Esophagus muscularis mucosa (tissue), 4 donors: ENCODE data around the gene CDR2. TPM values are rescaled to one million over a fixed set of nuclear protein-coding genes. Genes with fewer than 3 reads are reported as not detected.

ENCODE experiments used
- DNase-seq: peaks from one replicate; pipeline ENCODE4 v3.0.0-alpha.2; 2017; ENCODE audit errors: extremely low spot score
- H3K27ac ChIP-seq, 4 donors: fragments of 200-600 bp; sonication (generic); replicated peaks in 1 of 4; 1 replicate in 3 of 4; 2 replicates in 1 of 4; pipeline ENCODE4 v1.5.1; 2016 to 2019; ENCODE audit warnings: mild to moderate bottlenecking in 1 of 4
- H3K27me3 ChIP-seq, 4 donors: fragments of 200-600 bp; sonication (generic); one replicate each; pipeline versions ENCODE4 v1.5.1 to v1.6.0; 2016 to 2019
- H3K36me3 ChIP-seq, 4 donors: fragments of 200-600 bp; sonication (generic); one replicate each; pipeline ENCODE4 v1.5.1; 2016 to 2019
- H3K4me1 ChIP-seq, 4 donors: fragments of 200-600 bp; sonication (generic); one replicate each; pipeline ENCODE4 v1.5.1; 2016 to 2019
- H3K4me3 ChIP-seq, 4 donors: fragments of 200-600 bp; sonication (generic); 1 replicate in 2 of 4; 2 replicates in 2 of 4; pipeline ENCODE4 v1.5.1; 2016 to 2019; ENCODE audit warnings: mild to moderate bottlenecking in 4 of 4, moderate library complexity in 1 of 4
- H3K9me3 ChIP-seq, 4 donors: fragments of 200-600 bp; sonication (generic); 1 replicate in 3 of 4; 2 replicates in 1 of 4; pipeline ENCODE4 v1.5.1; 2016 to 2019
- EP300 ChIP-seq: sonication (generic); formaldehyde crosslinking; IDR thresholded peaks from one replicate; pipeline ENCODE4 v1.6.1; 2017; ENCODE audit warnings: antibody characterized with exemption
- POLR2A ChIP-seq: fragments of 450-650 bp; IDR thresholded peaks from one replicate; pipeline ENCODE4 v1.6.1; 2017; ENCODE audit warnings: antibody characterized with exemption, moderate library complexity, mild to moderate bottlenecking, low read depth
- POLR2AphosphoS5 ChIP-seq, 2 donors: sonication (generic); formaldehyde crosslinking; IDR thresholded peaks; one replicate each; pipeline ENCODE4 v1.6.1; 2017; ENCODE audit warnings: antibody characterized with exemption in 2 of 2
- WGBS: methylation state at CpG from one replicate; pipeline ENCODE4 v1.1.5; 2018; 5-methylcytosine and 5-hydroxymethylcytosine counted together
- intact Hi-C: fragments of 100-400 bp; cut with DNase I; formaldehyde crosslinking; loops from one replicate; pipeline ENCODE4 v1.15.1; 2023
- total RNA-seq, 4 donors: library from RNA; depleted of rRNA; stranded (reverse); fragments of >200 nt; gene quantifications; one replicate each; pipeline versions ENCODE4 v1.1.0 to v1.2.1, GENCODE V29; 2016
- TF ChIP-seq, protein P1 (sequence below), 3 experiments: fragments of 200-600 bp in 2 of 3; fragments of 450-650 bp in 1 of 3; sonication (generic) in 2 of 3; IDR thresholded peaks; one replicate each; pipeline ENCODE4 v1.5.1; 2017 to 2019; ENCODE audit warnings: antibody characterized with exemption in 3 of 3, mild to moderate bottlenecking in 2 of 3, moderate library complexity in 1 of 3

The CDR2 gene
- total RNA-seq, 4 donors from 2014 or later = 37.0 to 54.0 (median 39.5) TPM

- Histone ChIP-seq H3K27me3 (no peaks in the 10 kb centered on the region), H3K9me3 (no peaks in the 10 kb centered on the region), H3K27ac (peak overlapping the region; percentile 0 to 64 (median 44)), H3K4me3 (no peak overlapping the region), H3K4me1 (peaks cover 0 to 22% (median 16%) of the 10 kb centered on the region in 4 donors), H3K36me3 (peaks cover 26 to 71% (median 45%) of the 10 kb centered on the region in 4 donors)
- WGBS = 73% methylated on average over 20 of the region's 20 CpGs
- intact Hi-C loops = no loop called here
- no peak for DNase-seq
- TF ChIP-seq POLR2AphosphoS5 (IDR thresholded peaks at IDR 0.05) = peak in 1 of 2 donors; percentile 70
- TF ChIP-seq, protein P1, sequence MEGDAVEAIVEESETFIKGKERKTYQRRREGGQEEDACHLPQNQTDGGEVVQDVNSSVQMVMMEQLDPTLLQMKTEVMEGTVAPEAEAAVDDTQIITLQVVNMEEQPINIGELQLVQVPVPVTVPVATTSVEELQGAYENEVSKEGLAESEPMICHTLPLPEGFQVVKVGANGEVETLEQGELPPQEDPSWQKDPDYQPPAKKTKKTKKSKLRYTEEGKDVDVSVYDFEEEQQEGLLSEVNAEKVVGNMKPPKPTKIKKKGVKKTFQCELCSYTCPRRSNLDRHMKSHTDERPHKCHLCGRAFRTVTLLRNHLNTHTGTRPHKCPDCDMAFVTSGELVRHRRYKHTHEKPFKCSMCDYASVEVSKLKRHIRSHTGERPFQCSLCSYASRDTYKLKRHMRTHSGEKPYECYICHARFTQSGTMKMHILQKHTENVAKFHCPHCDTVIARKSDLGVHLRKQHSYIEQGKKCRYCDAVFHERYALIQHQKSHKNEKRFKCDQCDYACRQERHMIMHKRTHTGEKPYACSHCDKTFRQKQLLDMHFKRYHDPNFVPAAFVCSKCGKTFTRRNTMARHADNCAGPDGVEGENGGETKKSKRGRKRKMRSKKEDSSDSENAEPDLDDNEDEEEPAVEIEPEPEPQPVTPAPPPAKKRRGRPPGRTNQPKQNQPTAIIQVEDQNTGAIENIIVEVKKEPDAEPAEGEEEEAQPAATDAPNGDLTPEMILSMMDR (IDR thresholded peaks at IDR 0.05) = no peak
- no peak for TF ChIP-seq EP300
- no peak for TF ChIP-seq POLR2A
Measured at GRCh38 chr16:22347100-22347820, 27.2 kb downstream of the CDR2 start.

- 65% methylated on average over 9 of the region's 9 CpGs for WGBS
- Histone ChIP-seq H3K9me3 (no peaks in the 10 kb centered on the region), H3K4me3 (no peak overlapping the region), H3K4me1 (peaks cover 0 to 22% (median 16%) of the 10 kb centered on the region in 4 donors), H3K27ac (peak overlapping the region; percentile 0 to 64 (median 44)), H3K36me3 (peaks cover 26 to 64% (median 41%) of the 10 kb centered on the region in 4 donors), H3K27me3 (no peaks in the 10 kb centered on the region)
- intact Hi-C loops = no loop called here
- TF ChIP-seq, protein P1 (IDR thresholded peaks at IDR 0.05) = no peak
- TF ChIP-seq EP300 = no peak
- no peak for TF ChIP-seq POLR2AphosphoS5 (IDR thresholded peaks at IDR 0.05)
- TF ChIP-seq POLR2A = no peak
- DNase-seq = no peak
Measured at GRCh38 chr16:22346483-22346882, 27.9 kb downstream of the CDR2 start.

DNA sequence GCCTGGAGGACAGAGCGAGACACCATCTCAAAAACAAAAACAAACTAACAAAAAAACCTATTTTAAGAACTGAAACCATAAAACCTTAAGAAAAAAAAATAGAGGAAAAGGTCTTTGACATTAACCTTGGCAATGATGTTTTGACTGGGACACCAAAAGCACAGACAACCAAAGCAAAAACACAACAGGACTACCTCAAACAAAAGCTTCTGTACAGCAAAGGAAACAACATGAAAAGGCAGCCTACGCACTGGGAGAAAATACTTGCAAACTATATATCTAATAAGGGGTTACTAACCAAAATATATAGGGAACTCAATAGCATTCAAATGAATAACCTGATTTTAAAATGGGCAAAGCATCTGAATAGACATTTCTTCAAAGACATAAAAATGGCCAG lies 32.3 kb downstream of the CDR2 start:
- H3K4me1 ChIP-seq = peaks cover 0 to 13% (median 8%) of the 10 kb centered on the region in 4 donors
- no peak overlapping the region for H3K27ac ChIP-seq
- H3K27me3 ChIP-seq = no peaks in the 10 kb centered on the region
- no peak overlapping the region for H3K4me3 ChIP-seq
- TF ChIP-seq POLR2AphosphoS5 (IDR thresholded peaks at IDR 0.05) (no peak), EP300 (no peak), POLR2A (no peak)
- TF ChIP-seq, protein P1 (IDR thresholded peaks at IDR 0.05) = no peak
- WGBS = 98% methylated on average over 2 of the region's 2 CpGs
- DNase-seq = no peak
- intact Hi-C loops = no loop called here
- peaks cover 6 to 27% (median 11%) of the 10 kb centered on the region in 4 donors for H3K36me3 ChIP-seq
- peaks cover 0 to 10% (median under 1%) of the 10 kb centered on the region in 4 donors for H3K9me3 ChIP-seq

- intact Hi-C loops = no loop called here
- no peak overlapping the region for H3K4me3 ChIP-seq
- DNase-seq = no peak
- H3K9me3 ChIP-seq = peaks cover 0 to 14% (median 3%) of the 10 kb centered on the region in 4 donors
- H3K36me3 ChIP-seq = peaks cover 0 to 21% (median 6%) of the 10 kb centered on the region in 4 donors
- H3K27ac ChIP-seq = no peak overlapping the region
- H3K27me3 ChIP-seq = no peaks in the 10 kb centered on the region
- TF ChIP-seq POLR2AphosphoS5 (IDR thresholded peaks at IDR 0.05) (no peak), EP300 (no peak), POLR2A (no peak)
- TF ChIP-seq, protein P1 (IDR thresholded peaks at IDR 0.05) = no peak
- H3K4me1 ChIP-seq = peaks cover 0 to 2% (median 0%) of the 10 kb centered on the region in 4 donors
Measured at GRCh38 chr16:22340945-22341344, 33.5 kb downstream of the CDR2 start.
